SK-N-SH (cell line): ENCODE measurements around the gene ALDH16A1.

Experiments used
- MAX ChIP-seq: IDR thresholded peaks from 2 replicates; pipeline ENCODE4 v1.4.0; 2012; ENCODE audit warnings: low read depth
- RFX5 ChIP-seq: IDR thresholded peaks from 2 replicates; pipeline ENCODE4 v1.6.1; 2012; ENCODE audit warnings: mild to moderate bottlenecking, improper control_type of control experiment, low read length

- TF ChIP-seq RFX5 (no peak), MAX (no peak)
These were observed 21.5 kb downstream of the ALDH16A1 start for GRCh38 chr19:49474542-49474924.
